H7 (cell line): ENCODE data around the gene ZNF830. TPM values are rescaled to one million over a fixed set of nuclear protein-coding genes. Genes with fewer than 3 reads are reported as not detected.

ENCODE experiments used
- DNase-seq: peaks from one replicate; pipeline ENCODE4 v3.0.0; 2012
- H3K27me3 ChIP-seq: 2 replicates; pipeline ENCODE4 v1.6.0; 2011; ENCODE audit warnings: mild to moderate bottlenecking, low read length; ENCODE audit not compliant: control insufficient read depth, insufficient read depth
- H3K36me3 ChIP-seq: replicated peaks from 2 replicates; pipeline ENCODE4 v1.5.1; 2011; ENCODE audit warnings: low read length; ENCODE audit not compliant: control insufficient read depth, insufficient read depth
- H3K4me3 ChIP-seq: 2 replicates; pipeline ENCODE4 v1.5.1; 2011; ENCODE audit warnings: low read depth, mild to moderate bottlenecking, control low read depth, low read length, moderate library complexity; ENCODE audit not compliant: insufficient read depth
- total RNA-seq: library from RNA; depleted of rRNA; stranded (reverse); fragments of >200 nt; shearing (Covaris generic); gene quantifications from 2 replicates; pipeline ENCODE4 v1.2.3, GENCODE V29; 2014; rRNA removed

The ZNF830 gene
- total RNA-seq, 1 experiment from 2014 or later, result 10.9 TPM

DNA sequence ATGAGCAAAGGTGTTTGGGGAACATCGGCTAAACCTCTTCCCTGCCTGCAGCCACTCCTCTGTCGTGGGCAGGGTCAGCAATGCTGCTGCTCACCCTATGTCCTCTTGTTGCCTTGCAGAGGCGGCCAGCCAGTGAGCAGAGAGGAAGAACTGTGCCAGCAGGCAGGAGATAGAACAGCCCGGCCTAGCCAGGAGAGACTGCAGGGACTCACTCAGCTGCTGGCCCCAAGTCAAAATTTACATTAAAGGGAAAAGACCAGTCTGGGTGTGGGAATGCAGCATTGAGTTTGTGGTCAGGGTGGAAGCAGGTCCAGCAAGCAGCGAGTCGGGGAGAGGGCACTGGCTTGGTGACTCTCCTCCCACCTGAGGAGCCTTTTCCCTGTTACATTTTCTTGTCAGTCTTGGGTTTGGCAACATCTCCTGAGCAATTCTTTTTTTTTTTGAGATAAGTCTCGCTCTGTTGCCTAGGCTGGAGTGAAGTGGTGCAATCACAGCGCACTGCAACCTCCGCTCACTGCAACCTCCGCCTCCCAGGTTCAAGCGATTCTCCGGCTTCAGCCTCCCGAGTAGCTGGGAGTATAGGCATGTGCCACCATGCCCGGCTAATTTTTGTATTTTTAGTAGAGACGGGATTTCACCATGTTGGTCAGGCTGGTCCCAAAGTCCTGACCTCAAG lies 41.7 kb downstream of the ZNF830 start:
- Histone ChIP-seq H3K4me3 (no peak overlapping the region), H3K36me3 (peaks cover 54% of the 10 kb centered on the region), H3K27me3 (no peaks in the 10 kb centered on the region)
- DNase-seq, result no peak

- no peaks in the 10 kb centered on the region for H3K27me3 ChIP-seq
- H3K4me3 ChIP-seq, result no peak overlapping the region
- DNase-seq, result no peak
- peaks cover 47% of the 10 kb centered on the region for H3K36me3 ChIP-seq
Measured at GRCh38 chr17:35003778-35004177, 42.4 kb downstream of the ZNF830 start.

GRCh38 chr17:35006345-35006744 lies 45.0 kb downstream of the ZNF830 start:
- peaks cover 33% of the 10 kb centered on the region for H3K36me3 ChIP-seq
- no peak overlapping the region for H3K4me3 ChIP-seq
- no peaks in the 10 kb centered on the region for H3K27me3 ChIP-seq
- no peak for DNase-seq

GRCh38 chr17:35006961-35007360 lies 45.6 kb downstream of the ZNF830 start:
- Histone ChIP-seq H3K36me3 (peaks cover 27% of the 10 kb centered on the region), H3K27me3 (no peaks in the 10 kb centered on the region), H3K4me3 (no peak overlapping the region)
- DNase-seq, result no peak

GRCh38 chr17:35010093-35010492 lies 48.8 kb downstream of the ZNF830 start:
- no peaks in the 10 kb centered on the region for H3K27me3 ChIP-seq
- DNase-seq, result no peak
- H3K36me3 ChIP-seq, result peaks cover 5% of the 10 kb centered on the region
- no peak overlapping the region for H3K4me3 ChIP-seq

GRCh38 chr17:35011671-35012216 lies 50.4 kb downstream of the ZNF830 start:
- no peak overlapping the region for H3K4me3 ChIP-seq
- DNase-seq, result no peak
- H3K36me3 ChIP-seq, result peaks cover 7% of the 10 kb centered on the region
- no peaks in the 10 kb centered on the region for H3K27me3 ChIP-seq

Other genes with a start within 250 kb of the ZNF830 start
- 0.48 and 2.3 TPM in 2 replicates for gene CCT6B, start 80 bp upstream of the ZNF830 start, total RNA-seq
- gene LIG3, start 19.0 kb downstream of the ZNF830 start, total RNA-seq, result 94.6 and 139 TPM in 2 replicates
- gene RFFL, start 102.2 kb downstream of the ZNF830 start, total RNA-seq, result 25.5 and 29.9 TPM in 2 replicates
- gene RAD51D, start 158.3 kb downstream of the ZNF830 start, total RNA-seq, result 8.0 and 8.6 TPM in 2 replicates
- gene FNDC8, start 160.1 kb downstream of the ZNF830 start, total RNA-seq, result 0.55 TPM in 1 of 2 replicates, not detected in the other
- 61.7 and 70.6 TPM in 2 replicates for gene NLE1, start 180.8 kb downstream of the ZNF830 start, total RNA-seq
- gene UNC45B, start 186.3 kb downstream of the ZNF830 start, total RNA-seq, result 0.07 TPM in 1 of 2 replicates, not detected in the other
- not detected in 2 replicates for gene SLC35G3, start 232.9 kb downstream of the ZNF830 start, total RNA-seq